ENCODE data around the gene KCTD5. TPM values are rescaled to one million over a fixed set of nuclear protein-coding genes. Genes with fewer than 3 reads are reported as not detected.

The KCTD5 gene
- total and polyA plus RNA-seq, 10 of the 15 experiments (the other 5 are each of a cell fraction or from before 2014, with no cell fraction given), result 0.58 to 56.4 (median 37.3) TPM

DNA sequence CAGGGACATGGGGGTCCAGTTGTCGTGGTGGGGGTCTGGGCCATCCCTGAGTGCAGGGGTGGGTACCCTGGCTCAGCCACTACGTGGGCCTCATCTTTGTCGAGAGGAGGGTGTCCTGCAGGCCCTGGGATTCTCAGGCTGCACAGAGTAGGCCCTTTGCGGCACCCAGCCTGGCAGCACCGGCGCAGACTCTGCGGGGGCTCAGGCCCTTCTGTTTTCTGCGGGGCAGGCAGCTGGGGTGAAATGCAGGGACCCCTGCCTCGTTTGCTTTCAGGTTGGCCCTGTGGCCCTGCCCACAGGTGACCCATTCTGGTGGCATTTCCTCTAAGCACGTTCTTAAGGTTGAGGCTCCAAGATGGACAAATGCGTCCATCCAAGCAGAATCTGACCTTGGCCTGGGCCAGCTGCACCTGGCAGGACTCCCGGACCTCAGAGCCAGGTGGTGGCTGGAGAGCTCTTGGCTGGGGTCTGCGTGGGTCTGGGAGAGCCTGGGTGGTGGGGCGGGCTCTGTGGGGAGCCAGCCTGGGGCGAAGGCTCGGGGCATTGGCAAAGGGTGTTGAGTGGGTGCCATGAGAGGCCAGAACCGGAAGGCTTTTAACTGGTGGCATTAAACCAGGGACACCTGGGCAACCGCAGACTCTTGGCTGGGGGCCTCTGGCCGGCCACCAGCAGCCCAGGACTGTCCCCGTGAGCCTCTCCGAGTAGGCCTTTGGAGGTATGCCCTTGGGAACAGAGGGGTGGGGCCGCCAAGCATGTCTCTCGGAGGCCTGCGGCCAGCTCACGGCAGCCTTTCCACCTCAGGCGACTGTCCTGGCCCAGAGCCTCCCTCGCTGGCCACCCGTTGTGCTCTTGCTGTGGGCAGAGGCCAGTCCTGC lies 20.8 kb downstream of the KCTD5 start (continued):
- TF ChIP-seq SRF (IDR thresholded peaks at IDR 0.05; ENCODE audit: low read depth in 2 of 2, low read length in 2 of 2), result no peak
- no peak for TF ChIP-seq TCF3 (IDR thresholded peaks at IDR 0.05; ENCODE audit: borderline replicate concordance, insufficient read depth, low read depth, low read length)
- TF ChIP-seq YBX1 (IDR thresholded peaks at IDR 0.05), result no peak
- no peak for TF ChIP-seq SMAD1 (IDR thresholded peaks at IDR 0.05; ENCODE audit: low read depth, partially characterized antibody)
- TF ChIP-seq SP1 (IDR thresholded peaks at IDR 0.05; ENCODE audit: low read depth, low read length), result no peak
- TF ChIP-seq GABPA (IDR thresholded peaks at IDR 0.05; ENCODE audit: low read depth), result no peak
- TF ChIP-seq TCF12 (IDR thresholded peaks at IDR 0.05; ENCODE audit: low read depth, low read length), result no peak
- TF ChIP-seq HDAC2 (IDR thresholded peaks at IDR 0.05), result no peak
- TF ChIP-seq, protein P1, sequence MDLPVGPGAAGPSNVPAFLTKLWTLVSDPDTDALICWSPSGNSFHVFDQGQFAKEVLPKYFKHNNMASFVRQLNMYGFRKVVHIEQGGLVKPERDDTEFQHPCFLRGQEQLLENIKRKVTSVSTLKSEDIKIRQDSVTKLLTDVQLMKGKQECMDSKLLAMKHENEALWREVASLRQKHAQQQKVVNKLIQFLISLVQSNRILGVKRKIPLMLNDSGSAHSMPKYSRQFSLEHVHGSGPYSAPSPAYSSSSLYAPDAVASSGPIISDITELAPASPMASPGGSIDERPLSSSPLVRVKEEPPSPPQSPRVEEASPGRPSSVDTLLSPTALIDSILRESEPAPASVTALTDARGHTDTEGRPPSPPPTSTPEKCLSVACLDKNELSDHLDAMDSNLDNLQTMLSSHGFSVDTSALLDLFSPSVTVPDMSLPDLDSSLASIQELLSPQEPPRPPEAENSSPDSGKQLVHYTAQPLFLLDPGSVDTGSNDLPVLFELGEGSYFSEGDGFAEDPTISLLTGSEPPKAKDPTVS (IDR thresholded peaks at IDR 0.05; ENCODE audit: low read depth, low read length), result no peak

DNA sequence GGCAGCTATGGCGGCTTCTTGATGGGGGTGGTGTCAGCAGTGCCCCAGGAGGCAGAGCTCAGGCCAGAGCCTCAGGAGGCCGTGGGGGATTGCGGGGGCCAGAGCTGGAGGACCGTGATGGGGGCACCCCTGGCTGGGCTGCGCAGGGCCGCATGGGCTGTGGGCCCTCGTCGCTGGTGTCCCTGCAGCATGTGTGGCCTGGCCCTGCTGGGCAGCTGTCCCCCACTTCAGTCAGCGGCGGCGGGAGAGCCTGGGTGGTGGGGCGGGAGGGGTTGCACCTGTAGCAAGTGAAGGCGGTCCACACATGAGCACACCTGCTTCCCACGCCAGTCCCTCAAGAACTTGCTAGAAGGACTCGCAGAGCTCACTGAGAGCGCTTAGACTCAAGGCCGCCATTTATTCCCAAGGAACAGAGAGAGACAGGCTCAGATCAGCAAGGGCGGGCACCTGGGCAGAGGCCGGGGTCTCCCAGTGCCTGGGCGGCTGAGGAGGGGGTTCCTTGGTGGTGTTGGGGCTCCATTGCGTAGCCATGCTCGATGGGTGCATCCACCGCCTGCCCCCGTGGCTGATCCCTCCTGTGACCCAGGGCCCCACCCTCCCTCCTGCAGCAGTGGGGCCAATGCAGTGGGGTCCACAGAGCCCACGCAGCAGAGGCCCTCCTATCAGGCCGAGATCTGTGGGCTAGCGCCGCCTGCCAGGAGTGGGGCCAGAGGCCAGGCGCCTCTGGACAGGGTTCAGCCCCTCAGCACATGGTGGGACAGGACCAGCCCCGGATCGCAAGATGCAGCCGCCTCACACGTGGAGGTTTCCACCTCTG lies 22.1 kb downstream of the KCTD5 start:
- H3K9ac ChIP-seq (ENCODE audit: control insufficient read depth, insufficient read depth, low read length), result no peak overlapping the region
- H4K20me1 ChIP-seq (ENCODE audit: control insufficient read depth, insufficient read depth), result no peaks in the 10 kb centered on the region
- ChIA-PET SMC1A (ENCODE audit: uncharacterized antibody, unreplicated experiment) (no interaction called here), CTCF (interaction anchor here (0.7 kb wide), 1 partner anchor 54 kb away, joined by 3 read pairs; no protein-coding TSS in a partner anchor), RAD21 (ENCODE audit: unreplicated experiment) (no interaction called here), POLR2A (no interaction called here)
- no peak overlapping the region for H3K4me2 ChIP-seq (ENCODE audit: control insufficient read depth, insufficient read depth)
- no peak overlapping the region for H2AFZ ChIP-seq (ENCODE audit: control insufficient read depth, low read depth, low read length)
- H3K4me1 ChIP-seq (ENCODE audit: control insufficient read depth, insufficient read depth, low read length), result no peaks in the 10 kb centered on the region
- no TSS peak for BruUV-seq (replicated peaks)
- no peaks in the 10 kb centered on the region for H3K27me3 ChIP-seq (replicated peaks in 1 of 2; ENCODE audit: control insufficient read depth in 2 of 2, insufficient read depth in 2 of 2, low read length in 1 of 2)
- H3K27ac ChIP-seq (ENCODE audit: control insufficient read depth, insufficient read depth), result no peak overlapping the region
- H3K4me3 ChIP-seq, result no peak overlapping the region
- ATAC-seq, result no peak
- FAIRE-seq, result no peak
- no peaks in the 10 kb centered on the region for H3K79me2 ChIP-seq (ENCODE audit: control insufficient read depth, insufficient read depth, low read length)
- H3K9me3 ChIP-seq (replicated peaks; ENCODE audit: control insufficient read depth, insufficient read depth, low read length), result no peaks in the 10 kb centered on the region
- no peak for DNase-seq (ENCODE audit: low read depth, low spot score)
- 94% methylated on average over 24 of the region's 33 CpGs for WGBS (ENCODE audit: insufficient coverage, insufficient replicate concordance, low lambda C conversion rate, missing lambda C conversion rate)
- in situ Hi-C loops (cut with MboI), result no loop called here
- H3K36me3 ChIP-seq (ENCODE audit: control insufficient read depth in 2 of 2, insufficient read depth in 2 of 2, low read length in 1 of 2), result peaks cover 14 to 49% of the 10 kb centered on the region in 2 experiments
- intact Hi-C loops (cut with micrococcal nuclease; ENCODE audit: unreplicated experiment), result no loop called here
- TF ChIP-seq JUND (IDR thresholded peaks at IDR 0.05; ENCODE audit: low read depth, low read length), result no peak
- TF ChIP-seq, protein P2, sequence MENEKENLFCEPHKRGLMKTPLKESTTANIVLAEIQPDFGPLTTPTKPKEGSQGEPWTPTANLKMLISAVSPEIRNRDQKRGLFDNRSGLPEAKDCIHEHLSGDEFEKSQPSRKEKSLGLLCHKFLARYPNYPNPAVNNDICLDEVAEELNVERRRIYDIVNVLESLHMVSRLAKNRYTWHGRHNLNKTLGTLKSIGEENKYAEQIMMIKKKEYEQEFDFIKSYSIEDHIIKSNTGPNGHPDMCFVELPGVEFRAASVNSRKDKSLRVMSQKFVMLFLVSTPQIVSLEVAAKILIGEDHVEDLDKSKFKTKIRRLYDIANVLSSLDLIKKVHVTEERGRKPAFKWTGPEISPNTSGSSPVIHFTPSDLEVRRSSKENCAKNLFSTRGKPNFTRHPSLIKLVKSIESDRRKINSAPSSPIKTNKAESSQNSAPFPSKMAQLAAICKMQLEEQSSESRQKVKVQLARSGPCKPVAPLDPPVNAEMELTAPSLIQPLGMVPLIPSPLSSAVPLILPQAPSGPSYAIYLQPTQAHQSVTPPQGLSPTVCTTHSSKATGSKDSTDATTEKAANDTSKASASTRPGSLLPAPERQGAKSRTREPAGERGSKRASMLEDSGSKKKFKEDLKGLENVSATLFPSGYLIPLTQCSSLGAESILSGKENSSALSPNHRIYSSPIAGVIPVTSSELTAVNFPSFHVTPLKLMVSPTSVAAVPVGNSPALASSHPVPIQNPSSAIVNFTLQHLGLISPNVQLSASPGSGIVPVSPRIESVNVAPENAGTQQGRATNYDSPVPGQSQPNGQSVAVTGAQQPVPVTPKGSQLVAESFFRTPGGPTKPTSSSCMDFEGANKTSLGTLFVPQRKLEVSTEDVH (IDR thresholded peaks at IDR 0.05; ENCODE audit: low read depth, partially characterized antibody), result no peak
- TF ChIP-seq, protein P3, sequence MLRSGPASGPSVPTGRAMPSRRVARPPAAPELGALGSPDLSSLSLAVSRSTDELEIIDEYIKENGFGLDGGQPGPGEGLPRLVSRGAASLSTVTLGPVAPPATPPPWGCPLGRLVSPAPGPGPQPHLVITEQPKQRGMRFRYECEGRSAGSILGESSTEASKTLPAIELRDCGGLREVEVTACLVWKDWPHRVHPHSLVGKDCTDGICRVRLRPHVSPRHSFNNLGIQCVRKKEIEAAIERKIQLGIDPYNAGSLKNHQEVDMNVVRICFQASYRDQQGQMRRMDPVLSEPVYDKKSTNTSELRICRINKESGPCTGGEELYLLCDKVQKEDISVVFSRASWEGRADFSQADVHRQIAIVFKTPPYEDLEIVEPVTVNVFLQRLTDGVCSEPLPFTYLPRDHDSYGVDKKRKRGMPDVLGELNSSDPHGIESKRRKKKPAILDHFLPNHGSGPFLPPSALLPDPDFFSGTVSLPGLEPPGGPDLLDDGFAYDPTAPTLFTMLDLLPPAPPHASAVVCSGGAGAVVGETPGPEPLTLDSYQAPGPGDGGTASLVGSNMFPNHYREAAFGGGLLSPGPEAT (IDR thresholded peaks at IDR 0.05; ENCODE audit: low read depth), result no peak
- no peak for TF ChIP-seq DPF2 (IDR thresholded peaks at IDR 0.05)
- TF ChIP-seq ATF7 (IDR thresholded peaks at IDR 0.05; ENCODE audit: low read depth), result no peak
- no peak for TF ChIP-seq HDAC6 (IDR thresholded peaks at IDR 0.05; ENCODE audit: unreplicated experiment)
- no peak for TF ChIP-seq IKZF1 (conservative IDR thresholded peaks at IDR 0.05)

Measured in GM12878 (cell line).